ENCODE measurements around the gene TMEM31.

DNA sequence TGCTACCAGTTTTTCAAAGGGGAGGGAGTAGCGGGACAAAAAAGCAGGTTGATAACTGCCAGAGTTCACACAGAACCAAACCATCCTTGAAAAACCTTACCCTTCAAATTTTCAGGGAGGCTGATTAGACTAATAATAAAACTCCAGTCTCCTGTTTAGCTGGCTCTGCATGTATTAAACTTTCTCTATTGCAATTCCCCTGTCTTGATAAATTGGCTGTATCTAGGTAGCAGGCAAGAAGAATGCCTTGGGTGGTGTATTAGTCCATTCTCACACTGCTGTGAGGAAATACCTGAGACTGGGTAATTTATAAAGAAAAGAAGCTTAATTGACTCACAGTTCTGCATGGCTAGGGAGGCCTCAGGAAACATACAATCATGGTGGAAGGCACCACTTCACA is 47.8 kb downstream of the TMEM31 start:
- TF ChIP-seq, protein P1, sequence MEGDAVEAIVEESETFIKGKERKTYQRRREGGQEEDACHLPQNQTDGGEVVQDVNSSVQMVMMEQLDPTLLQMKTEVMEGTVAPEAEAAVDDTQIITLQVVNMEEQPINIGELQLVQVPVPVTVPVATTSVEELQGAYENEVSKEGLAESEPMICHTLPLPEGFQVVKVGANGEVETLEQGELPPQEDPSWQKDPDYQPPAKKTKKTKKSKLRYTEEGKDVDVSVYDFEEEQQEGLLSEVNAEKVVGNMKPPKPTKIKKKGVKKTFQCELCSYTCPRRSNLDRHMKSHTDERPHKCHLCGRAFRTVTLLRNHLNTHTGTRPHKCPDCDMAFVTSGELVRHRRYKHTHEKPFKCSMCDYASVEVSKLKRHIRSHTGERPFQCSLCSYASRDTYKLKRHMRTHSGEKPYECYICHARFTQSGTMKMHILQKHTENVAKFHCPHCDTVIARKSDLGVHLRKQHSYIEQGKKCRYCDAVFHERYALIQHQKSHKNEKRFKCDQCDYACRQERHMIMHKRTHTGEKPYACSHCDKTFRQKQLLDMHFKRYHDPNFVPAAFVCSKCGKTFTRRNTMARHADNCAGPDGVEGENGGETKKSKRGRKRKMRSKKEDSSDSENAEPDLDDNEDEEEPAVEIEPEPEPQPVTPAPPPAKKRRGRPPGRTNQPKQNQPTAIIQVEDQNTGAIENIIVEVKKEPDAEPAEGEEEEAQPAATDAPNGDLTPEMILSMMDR (IDR thresholded peaks at IDR 0.05): no peak
- TF ChIP-seq POLR2AphosphoS5 (IDR thresholded peaks at IDR 0.05): no peak
- TF ChIP-seq POLR2A (IDR thresholded peaks at IDR 0.05): no peak
- no peak for TF ChIP-seq EP300 (IDR thresholded peaks at IDR 0.05)

Measured in sigmoid colon (tissue), 4 donors.